Amygdala (tissue), 56 donors: ENCODE measurements around the gene BAHCC1.
A peak's percentile ranks its signal among the peaks of the same experiment; 100 is the strongest.

Experiments
- DNase-seq, 56 donors: peaks; one replicate each; lab custom pipeline; 2025; lab: John Stamatoyannopoulos, UW

BAHCC1 gene

DNA sequence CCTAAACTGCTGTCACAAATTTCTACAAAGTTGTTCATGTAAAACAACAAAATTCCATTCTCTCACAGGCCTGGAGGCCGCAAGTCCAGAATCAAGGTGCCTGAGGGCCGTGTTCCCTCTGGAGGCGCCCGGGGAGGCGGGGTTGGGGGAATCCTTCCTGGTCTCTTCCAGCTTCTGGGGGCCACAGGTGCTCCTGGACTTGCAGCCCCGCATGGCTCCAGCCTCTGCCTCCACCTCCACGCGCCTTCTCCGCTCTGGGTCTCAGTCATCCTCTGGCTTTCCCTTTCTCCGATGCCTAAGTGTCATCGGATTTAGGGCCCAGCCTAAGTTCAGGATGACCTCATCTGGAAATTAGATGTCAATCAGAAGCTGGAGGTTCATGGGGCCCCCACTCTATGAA, 28.6 kb upstream of the BAHCC1 start:
- DNase-seq: no peak

DNA sequence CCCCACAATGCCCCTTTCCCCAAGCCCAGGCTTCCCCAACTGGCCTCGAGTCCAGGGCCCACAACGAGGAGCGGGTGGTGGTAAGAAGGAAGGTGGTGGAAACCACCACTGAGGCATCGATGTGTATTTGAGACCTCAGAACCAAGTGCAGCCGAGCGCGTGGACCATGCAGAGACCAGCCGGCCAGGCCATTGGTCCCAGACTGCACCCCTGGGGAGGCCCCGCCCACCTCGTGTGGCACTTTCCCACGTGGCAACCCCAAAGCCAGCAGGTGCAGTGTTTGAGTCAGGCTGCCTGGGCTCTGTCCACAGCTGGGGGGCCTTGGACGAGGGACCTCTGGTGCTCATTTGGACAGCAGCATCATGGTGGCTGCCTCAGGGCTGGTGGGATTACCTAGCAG, 28.1 kb upstream of the BAHCC1 start:
- DNase-seq: no peak

DNA sequence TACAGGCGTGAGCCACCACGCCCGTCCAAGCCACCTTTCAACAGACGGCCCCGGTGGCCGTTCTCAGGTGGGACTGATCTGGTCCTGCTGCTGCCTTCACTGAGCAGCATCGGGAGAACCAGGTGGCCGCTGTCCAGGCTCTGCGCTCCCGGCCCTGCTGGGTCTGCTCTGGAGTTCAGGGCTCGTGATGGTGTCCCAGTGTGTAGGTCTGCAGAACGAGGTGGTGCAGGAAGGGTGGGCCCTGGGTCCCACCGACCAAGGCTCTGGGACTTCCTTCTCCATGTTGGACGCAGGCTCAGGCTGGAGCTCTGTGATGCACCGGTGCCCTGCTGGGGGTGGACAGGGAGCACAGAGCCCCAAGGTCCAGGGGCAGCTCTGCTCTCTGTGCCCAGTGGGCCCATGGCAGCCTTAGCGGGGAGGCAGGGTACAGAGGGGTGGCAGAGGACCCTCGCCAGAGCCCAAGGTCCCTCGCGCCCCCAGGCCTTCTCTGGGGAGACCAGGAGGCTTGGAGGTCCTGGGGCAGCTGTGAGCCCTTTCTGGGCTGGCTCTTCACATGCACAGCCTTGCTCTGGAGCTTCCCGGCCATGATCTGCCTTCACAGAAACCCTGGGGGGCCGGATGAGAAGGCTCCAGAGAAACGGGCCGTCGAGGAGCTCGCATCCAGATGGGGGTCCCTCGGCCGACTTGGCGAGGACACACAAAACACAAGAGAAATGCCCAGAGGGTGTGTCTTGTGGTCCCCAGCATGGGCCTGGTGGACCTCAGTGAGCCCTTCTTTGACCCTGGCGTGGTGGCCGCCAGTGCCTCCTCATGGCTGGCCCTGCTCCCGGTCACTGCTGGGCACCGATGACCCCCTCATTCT, 26.9 kb upstream of the BAHCC1 start:
- DNase-seq: no peak

DNA sequence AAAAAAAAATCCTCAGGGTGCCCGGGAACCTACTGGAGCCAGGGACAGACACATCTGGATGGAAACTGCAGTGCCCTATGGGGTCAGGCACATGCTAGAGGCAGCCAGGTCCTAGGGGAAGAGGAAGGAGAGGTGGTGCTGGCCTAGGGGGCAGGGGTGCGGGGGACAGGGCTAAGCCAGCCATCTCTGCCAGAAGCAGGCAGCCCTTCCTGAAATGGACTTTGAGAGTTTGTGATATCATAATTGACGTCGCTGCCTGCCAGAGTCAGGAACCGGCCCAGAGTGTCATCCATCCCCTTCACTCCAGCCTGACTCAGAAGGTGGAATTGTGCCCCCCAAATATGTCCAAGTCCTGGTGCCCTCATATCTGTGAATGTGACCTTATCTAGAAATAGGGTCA, 25.0 kb upstream of the BAHCC1 start:
- DNase-seq: no peak

DNA sequence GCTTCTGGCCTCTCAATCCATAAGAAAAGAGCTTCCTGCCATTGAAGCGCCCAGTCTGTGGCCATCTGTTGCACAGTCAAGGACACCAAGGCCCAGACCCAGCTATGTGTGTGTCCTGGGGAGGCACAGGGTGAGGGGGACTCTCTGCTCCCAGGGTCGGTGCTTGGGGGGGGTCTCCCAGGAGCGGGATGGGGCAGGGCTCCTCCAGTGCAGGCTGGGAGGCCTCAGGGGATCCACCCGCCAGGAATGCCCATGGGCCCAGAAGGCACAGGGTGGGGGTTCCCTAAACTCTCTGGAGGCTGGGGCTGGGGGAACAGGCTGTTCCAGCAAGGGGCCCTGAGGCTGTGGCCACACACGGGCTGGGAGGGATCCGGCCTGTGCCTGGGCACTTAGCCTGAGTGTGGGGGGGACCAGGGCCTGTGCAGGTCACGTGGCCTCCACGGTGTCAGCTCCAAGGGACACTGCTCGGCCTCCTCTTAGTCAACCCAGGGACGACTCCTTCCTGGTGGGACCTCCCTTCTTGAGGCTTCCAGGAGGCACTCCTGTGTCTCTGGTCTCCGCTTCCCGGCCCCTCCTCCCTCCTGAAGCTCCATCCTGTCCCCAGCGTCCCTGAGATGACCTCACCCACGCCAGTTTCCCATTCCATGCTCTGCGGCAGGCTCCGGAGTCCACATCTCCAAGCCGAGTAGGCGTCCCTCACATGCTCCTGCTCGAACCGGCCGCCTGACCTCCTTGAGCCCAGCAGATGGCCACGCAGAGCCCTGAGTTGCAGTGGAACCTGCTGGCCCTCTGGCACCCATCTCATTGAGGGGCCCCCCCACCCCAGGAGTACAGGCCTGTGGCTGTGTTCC, 23.1 kb upstream of the BAHCC1 start:
- peak in 33 of 56 donors; percentile 25 to 77 (median 61) for DNase-seq

DNA sequence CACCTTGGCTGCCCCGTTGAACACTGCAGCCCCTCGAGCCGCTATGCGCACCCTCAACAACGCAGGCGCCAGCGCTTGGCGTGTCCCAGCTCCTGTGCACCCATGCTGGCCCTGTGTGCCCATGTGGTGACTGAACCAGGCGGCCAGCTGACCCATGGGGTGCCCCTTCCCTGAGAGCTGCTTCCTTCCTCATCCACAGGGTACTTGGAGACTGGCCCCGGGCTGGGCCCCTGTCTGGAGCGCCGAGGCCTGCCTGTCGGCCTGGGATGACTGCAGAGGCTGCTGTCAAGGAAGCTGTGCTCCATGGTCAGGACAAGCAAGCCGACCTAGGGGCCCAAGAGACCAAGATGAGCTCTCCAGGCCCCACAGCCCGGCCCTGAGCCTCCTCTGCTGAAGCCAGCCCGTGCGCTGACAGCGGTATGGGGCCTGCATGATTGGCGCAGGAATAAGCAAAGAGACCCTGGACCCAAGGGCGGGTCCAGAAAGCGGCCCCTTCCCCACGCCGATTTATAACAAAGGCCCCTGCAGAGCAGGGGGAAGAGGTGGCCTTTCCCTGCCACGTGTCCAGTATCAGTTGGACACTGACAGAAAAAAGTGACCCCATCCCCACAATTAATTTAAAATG, 21.6 kb upstream of the BAHCC1 start:
- DNase-seq: peak in 2 of 56 donors; percentile 1 to 35

DNA sequence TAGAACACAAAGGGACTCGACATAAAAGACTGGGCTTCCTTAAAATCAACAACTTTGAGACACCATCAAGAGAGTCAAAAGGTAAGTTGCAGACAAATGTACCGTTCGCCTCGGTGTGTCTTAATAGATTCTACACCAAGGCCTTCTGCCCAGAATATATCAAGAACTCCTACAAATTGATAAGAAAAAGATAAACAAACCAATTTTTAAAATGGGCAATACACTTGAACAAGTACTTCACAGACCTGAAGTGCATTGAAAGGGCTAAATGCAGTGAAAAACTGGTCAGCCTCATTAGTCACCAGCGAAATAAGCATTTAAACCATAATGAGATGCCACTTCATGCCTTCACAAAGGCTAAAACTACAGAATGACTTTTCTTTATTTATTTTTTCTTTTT, 20.4 kb upstream of the BAHCC1 start:
- no peak for DNase-seq

DNA sequence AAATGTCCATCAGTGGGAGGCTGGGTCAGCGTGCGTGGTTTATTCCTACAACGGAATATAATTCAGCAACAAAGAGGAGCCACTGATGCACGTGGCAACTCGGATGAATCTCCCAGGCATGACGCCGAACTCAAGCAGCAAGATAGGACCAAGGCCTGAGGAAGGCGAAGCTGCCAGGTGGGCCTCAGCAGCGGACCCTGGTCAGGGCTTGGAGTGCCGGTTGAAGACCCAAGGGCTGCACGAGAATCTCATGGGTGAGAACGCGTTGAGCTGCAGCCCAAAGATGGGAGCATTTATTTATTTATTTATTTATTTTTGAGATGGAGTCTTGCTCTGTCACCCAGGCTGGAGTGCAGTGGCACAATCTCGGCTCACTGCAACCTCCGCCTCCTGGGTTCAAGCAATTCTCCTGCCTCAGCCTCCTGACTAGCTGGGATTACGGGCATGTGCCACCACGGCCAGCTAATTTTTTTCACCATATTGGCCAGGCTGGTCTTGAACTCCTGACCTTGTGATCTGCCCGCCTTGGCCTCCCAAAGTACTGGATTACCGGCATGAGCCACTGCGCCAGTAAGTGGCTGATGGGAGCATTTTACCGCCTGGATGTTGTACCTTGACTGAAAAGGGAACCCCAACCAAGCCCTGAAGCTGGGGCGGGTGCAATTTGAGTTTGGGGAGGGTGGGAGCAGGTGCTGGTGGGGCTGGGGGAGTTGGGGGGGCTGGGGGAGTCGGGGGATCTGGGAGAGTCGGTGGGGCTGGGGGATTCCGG, 18.1 kb upstream of the BAHCC1 start:
- DNase-seq: no peak

DNA sequence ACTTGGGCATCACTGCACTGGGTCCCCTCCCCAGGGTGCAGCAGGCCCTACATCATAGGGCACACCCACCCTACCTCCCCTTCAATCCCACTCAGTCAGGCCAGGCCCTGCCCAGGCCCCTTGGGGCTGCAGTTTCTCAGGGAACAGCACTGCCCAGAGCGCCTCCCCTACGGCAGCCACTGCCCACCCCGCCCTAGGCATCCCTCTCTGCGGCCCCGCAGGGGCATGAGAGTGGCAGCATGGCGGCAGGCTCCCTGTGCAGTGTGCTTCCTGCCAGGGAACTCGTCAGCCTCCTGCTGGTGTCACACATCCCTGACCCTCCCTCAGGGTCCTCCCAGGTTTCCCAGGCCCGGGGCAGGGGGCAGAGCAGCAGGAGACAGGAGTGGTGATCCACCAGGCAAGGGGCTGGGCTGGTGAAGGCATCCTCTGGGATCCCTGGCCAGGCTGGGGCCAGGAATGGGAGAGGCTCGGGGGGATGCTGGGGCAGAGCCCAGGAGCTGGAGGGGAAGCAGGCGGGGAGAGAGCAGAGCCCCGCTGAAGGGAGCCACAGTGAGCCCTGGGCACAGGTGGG, 16.2 kb upstream of the BAHCC1 start:
- no peak for DNase-seq

DNA sequence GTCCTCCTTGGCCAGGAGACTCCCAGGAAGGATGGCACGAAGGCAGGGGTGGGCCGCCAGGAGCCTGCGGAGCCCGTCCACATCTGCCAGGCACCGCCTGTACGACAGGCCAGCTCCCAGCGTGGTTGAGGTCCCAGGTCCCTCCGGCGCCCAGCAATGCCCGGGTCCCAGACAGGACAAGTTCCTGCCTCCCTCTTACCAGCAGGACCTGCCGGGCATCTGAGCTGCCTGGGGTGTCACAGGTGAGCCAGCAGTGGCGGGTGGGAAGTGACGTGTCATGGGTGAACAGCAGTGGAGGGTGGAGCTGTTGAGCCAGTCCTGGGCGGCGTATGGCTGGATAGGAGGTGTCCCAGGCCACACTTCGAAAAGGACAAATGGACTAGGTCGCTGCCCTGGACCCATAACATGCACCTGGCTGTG, 15.7 kb upstream of the BAHCC1 start:
- DNase-seq: no peak

DNA sequence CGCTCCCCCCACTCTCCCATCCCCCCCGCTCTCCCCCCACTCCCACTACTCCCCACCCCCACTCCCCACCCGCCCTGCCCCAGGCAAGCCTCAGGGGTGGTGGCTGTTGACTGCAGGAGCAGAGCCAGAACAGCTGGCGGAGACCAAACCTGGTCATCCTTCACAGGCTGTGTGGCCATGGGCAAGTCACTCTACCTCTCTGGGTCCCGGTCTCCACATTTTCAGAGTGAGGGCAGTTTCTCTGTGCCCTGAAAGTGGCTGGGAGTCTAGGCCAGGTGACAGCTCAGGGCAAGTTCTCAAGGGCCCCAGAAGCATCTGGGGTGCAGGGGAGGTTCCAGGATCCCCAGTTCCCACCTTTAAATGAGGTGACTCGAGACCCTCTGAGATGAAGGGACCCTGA, 15.1 kb upstream of the BAHCC1 start:
- no peak for DNase-seq

DNA sequence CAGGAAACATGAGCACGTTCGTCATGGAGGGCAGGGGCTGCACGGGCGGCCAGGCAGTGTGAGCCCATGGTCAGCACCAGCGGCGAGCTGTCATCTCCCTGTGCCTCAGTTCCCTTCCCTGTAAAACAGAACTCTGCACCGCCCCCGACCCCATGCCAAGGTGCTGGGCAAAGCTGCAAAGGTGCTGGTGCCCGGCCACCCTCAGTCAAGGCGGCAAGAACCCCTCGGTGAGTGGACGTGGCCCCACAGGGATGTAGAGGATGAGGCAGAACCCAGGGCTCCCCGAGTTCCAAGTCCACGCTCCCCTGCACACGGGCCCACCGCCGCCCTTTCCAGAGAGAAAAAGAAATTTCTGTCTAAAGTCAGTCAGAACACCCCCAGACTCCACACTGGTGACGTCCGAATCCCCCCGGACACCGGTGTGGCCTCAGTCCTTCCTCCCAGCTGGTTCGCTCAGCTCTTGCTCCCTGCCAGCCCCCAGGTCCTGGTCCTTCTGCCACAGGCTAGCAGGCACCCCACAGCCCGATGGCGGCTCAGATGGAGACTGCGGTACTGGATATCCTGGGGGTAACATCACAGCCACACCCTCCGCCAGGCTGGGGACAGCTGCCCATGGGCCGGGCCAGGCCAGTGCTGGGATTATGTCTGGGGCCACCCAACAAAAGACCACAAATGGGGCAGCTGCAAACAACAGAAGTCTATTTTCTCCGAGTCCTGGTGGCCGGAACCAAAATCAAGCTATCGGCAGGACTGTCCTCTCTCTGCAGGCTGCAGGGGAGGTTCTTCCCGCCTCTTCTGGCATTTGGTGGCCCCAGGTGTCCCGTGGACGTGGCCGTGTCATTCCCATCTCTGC, 14.4 kb upstream of the BAHCC1 start:
- DNase-seq: peak in 12 of 56 donors; percentile 27 to 71 (median 48)

DNA sequence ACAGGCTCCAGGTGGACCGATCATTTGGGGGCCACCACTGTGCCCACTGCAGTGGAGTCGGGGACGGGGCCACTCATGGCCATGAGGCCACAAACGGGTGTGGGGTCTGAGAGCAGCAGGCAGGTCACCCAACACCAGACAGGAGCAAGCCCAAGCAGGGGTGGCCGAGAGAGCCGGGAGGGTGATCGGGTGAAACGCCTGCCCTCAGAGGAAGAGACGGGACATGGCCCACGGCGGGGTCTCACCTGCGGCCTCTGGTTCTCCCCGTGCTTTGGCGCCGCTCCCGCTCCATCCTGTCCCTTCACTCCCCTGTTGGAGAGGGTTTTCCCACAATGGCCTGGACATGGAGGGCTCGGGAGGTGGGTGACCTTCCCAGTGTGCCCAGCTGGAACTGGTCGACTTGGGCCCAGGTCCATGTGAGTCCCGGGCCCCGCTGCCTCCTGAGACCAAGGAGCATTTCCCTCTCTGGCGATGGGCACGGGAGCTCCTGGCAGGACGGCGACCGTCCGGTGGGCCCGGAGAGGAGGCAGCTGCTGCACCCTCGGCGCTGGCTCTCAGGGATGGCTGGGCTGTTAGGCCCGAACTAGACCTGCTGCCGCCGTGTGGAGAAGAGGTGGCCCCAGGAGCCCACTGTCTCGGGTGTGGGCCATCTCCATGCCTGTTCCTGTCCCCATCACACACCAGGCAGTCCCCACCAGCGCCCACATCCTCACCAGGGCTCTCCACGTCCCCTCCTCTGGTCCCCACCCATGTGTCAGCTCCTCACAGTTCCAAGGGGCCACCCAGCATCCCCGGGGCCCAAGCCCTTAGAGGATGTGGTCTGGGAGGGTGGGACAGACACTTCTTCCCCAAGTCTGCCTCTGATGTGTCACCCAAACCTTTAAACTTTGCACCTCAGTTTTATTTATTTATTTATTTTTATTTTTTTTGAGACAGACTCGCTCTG, 13.4 kb upstream of the BAHCC1 start:
- DNase-seq: peak in 2 of 56 donors; percentile 36 to 48

DNA sequence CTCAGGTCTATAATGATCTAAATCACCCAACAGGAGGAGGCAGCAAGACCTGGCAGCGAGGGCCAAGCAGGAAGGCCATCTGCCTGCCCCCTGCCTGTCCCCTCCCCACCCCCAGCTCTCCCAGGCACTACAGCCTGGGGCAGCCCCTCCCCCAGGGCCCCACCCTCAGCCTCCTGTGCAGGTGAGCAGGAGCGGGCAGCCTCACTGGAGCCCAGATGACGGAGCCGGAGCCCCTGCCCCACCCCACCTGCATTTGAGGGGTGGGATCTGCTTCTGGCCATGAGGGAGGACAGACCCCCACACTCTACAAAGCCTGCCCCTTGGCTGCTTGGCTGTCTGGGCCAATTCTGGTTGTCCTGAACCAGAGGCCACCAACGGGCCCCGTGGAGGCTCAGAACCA, 12.4 kb upstream of the BAHCC1 start:
- DNase-seq: no peak

DNA sequence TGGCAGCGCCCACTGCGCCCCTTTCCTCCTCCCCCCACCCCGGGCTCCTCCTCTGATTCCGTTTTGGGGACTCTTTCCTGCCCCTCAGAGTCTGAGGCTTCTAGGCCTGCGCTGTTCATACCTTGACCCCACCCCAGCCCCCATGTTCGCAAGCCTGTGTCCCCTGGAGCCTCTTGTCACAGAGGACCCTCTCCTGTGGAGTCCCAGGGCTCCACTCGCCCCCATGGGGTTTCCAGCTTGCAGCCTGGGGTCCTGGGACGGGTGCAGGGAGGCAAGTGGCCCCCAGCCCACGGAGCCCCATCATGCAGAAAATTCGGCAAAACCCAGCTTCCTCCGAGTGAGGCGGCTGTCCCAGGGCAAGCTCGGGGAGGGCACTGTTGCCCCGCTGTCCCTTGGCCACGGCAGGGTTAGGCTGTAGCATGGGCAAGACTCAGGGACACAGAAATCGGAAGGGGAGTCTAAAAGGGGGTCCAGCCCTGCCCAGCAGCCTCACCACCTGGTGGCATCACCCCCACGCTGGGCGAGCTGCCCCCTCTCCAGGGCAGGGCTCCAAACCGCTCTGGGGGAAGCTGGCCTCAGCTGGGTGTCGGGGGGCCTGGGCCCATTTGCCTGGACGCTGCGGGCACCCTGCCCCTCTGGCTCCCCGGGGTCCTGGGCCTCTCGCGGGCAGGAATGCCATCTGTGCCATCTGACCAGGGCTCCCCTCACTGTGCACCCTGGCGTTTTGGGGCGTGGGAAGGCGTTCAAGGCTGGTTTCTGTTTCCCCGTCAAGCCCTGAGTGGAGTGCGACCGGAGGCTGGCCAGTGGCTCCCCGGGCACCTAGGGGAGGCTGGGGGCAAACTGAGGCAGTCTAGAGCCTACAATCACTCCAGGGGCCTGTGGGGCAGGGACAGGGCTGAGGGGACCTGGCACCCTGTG, 11.5 kb upstream of the BAHCC1 start:
- DNase-seq: no peak

DNA sequence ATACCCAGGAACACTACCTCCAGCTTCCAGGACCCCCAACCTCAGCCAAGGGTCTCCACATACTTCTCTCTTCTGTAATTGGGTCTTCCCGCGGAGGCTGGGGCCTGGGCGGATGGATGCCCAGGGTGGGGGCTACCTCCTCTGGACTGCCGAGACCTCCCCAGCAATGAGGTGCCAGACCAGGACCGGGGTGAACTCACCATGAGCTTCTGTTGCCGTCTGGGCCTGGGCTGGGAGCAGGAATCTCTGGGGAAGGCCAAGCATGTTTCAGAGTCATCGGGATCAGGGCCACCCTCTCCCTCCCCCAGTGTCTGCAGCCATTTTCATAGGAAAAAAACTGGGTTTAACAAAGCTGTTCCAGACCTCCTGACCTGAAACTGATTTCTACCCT, 10.3 kb upstream of the BAHCC1 start:
- no peak for DNase-seq
